B cell (primary cell): ENCODE data around the gene SCRN1. TPM values are rescaled to one million over a fixed set of nuclear protein-coding genes. Genes with fewer than 3 reads are reported as not detected.

Experiments used
- ATAC-seq: fragments of 200-7000 bp; cut with Tn5 transposase; one replicate; pipeline ENCODE4 v1.10.0; 2021; ENCODE audit warnings: low read depth, mild to moderate bottlenecking, moderate number of reproducible peaks, moderate library complexity
- CTCF ChIA-PET: fragments of 350-600 bp; sonication (Branson Sonifier 250); formaldehyde crosslinking; loops from one replicate; lab custom pipeline; 2021; ENCODE audit warnings: antibody characterized with exemption, inconsistent platforms; lab: Charles Lee
- POLR2A ChIA-PET: fragments of 350-600 bp; sonication (Branson Sonifier 250); formaldehyde crosslinking; loops from one replicate; lab custom pipeline; 2021; ENCODE audit warnings: antibody characterized with exemption; lab: Charles Lee
- DNase-seq: peaks from one replicate; pipeline ENCODE4 v3.0.0; 2013
- H2AFZ ChIP-seq: 2 replicates; pipeline ENCODE4 v1.6.1; 2012; ENCODE audit warnings: mild to moderate bottlenecking, low read depth, low read length; ENCODE audit not compliant: insufficient read depth, poor library complexity, severe bottlenecking
- H3K27ac ChIP-seq, 2 donors: 1 replicate in 1 of 2; 2 replicates in 1 of 2; pipeline ENCODE4 v1.5.1; 2012 to 2013; ENCODE audit warnings: low read length in 2 of 2, mild to moderate bottlenecking in 2 of 2, moderate library complexity in 1 of 2
- H3K27me3 ChIP-seq, 4 experiments: fragments of 200-600 bp in 1 of 4; sonication (generic) in 1 of 4; replicated peaks in 1 of 4; 1 replicate in 2 of 4; 2 replicates in 2 of 4; pipeline versions ENCODE4 v1.6.1 to v1.7.0; 2013 to 2016; ENCODE audit warnings: low read length in 3 of 4, mild to moderate bottlenecking in 2 of 4, mixed read lengths in 1 of 4, moderate library complexity in 1 of 4; ENCODE audit not compliant: insufficient read depth in 4 of 4, control insufficient read depth in 3 of 4; ENCODE audit errors: control extremely low read depth in 1 of 4
- H3K36me3 ChIP-seq, 2 experiments: replicated peaks in 1 of 2; 1 replicate in 1 of 2; 2 replicates in 1 of 2; pipeline versions ENCODE4 v1.6.1 to v1.7.1; 2013; ENCODE audit warnings: low read length in 1 of 2; ENCODE audit not compliant: insufficient read depth in 2 of 2, control insufficient read depth in 1 of 2; ENCODE audit errors: control extremely low read depth in 1 of 2, extremely low read depth in 1 of 2
- H3K4me1 ChIP-seq, 2 donors: fragments of 200-600 bp in 1 of 2; sonication (generic) in 1 of 2; 1 replicate in 1 of 2; 2 replicates in 1 of 2; pipeline versions ENCODE4 v1.5.1 to v1.6.1; 2013 to 2017; ENCODE audit warnings: low read length in 2 of 2; ENCODE audit not compliant: control insufficient read depth in 2 of 2, insufficient read depth in 2 of 2
- H3K4me2 ChIP-seq: replicated peaks from 2 replicates; pipeline ENCODE3; 2012; ENCODE audit warnings: mild to moderate bottlenecking, low read depth, low read length; ENCODE audit not compliant: poor library complexity, severe bottlenecking
- H3K4me3 ChIP-seq, 5 experiments: fragments of 200-600 bp in 1 of 5; sonication (generic) in 1 of 5; 1 replicate in 3 of 5; 2 replicates in 2 of 5; pipeline versions ENCODE4 v1.5.1 to v1.7.0; 2011 to 2016; ENCODE audit warnings: low read length in 4 of 5, mild to moderate bottlenecking in 4 of 5, low read depth in 2 of 5, control low read depth in 1 of 5, moderate library complexity in 1 of 5; ENCODE audit not compliant: insufficient read depth in 1 of 5; ENCODE audit errors: control extremely low read depth in 1 of 5, extremely low read depth in 1 of 5
- H3K79me2 ChIP-seq: fragments of 200-600 bp; sonication (generic); one replicate; pipeline ENCODE4 v1.6.0; 2016; ENCODE audit warnings: low read length; ENCODE audit not compliant: control insufficient read depth, insufficient read depth
- H3K9ac ChIP-seq: fragments of 200-600 bp; sonication (generic); 2 replicates; pipeline ENCODE4 v1.6.1; 2017; ENCODE audit warnings: mild to moderate bottlenecking, low read length, moderate library complexity
- H3K9me3 ChIP-seq, 3 donors: one replicate each; pipeline versions ENCODE4 v1.6.1 to v1.7.1; 2013; ENCODE audit warnings: low read length in 2 of 3; ENCODE audit not compliant: control insufficient read depth in 2 of 3, insufficient read depth in 1 of 3; ENCODE audit errors: control extremely low read depth in 1 of 3
- H4K20me1 ChIP-seq: 2 replicates; pipeline ENCODE4 v1.6.0; 2012; ENCODE audit warnings: mild to moderate bottlenecking, low read length; ENCODE audit not compliant: insufficient read depth, control insufficient read depth, poor library complexity, severe bottlenecking
- H3K27ac Mint-ChIP-seq: one replicate; pipeline ENCODE4 v1.8.0; 2021; ENCODE audit warnings: mixed read lengths
- H3K27me3 Mint-ChIP-seq: one replicate; pipeline ENCODE4 v1.8.0; 2021; ENCODE audit warnings: mixed read lengths
- H3K4me1 Mint-ChIP-seq: one replicate; pipeline ENCODE4 v1.8.0; 2021; ENCODE audit warnings: mixed read lengths
- H3K4me3 Mint-ChIP-seq: one replicate; pipeline ENCODE4 v1.8.0; 2021; ENCODE audit warnings: mixed read lengths
- H3K9me3 Mint-ChIP-seq: one replicate; pipeline ENCODE4 v1.8.0; 2022; ENCODE audit warnings: mixed read lengths; ENCODE audit not compliant: insufficient read depth
- EZH2 ChIP-seq: IDR thresholded peaks from 2 replicates; pipeline ENCODE4 v1.6.1; 2012; ENCODE audit warnings: borderline replicate concordance, low read depth, mild to moderate bottlenecking, moderate library complexity, low read length; ENCODE audit not compliant: insufficient read depth, poor library complexity, severe bottlenecking
- WGBS: methylation state at CpG from one replicate; pipeline ENCODE4 v1.1.5; 2013; ENCODE audit warnings: missing lambda C conversion rate; ENCODE audit not compliant: insufficient coverage; 5-methylcytosine and 5-hydroxymethylcytosine counted together
- intact Hi-C: fragments of 100-400 bp; cut with micrococcal nuclease; formaldehyde crosslinking; loops from one replicate; pipeline ENCODE4 v1.10.0; 2022
- polyA plus RNA-seq: library from polyadenylated mRNA; depleted of rRNA; stranded (reverse); fragments of >200 nt; gene quantifications from 2 replicates; pipeline ENCODE4 v1.2.3, GENCODE V29; 2012
- total RNA-seq, 2 donors: library from RNA; stranded (reverse); fragments of 120-200 nt in 1 of 2; gene quantifications; 1 replicate in 1 of 2; 2 replicates in 1 of 2; pipeline versions ENCODE4 v1.2.3 to v1.2.4, GENCODE V29; 2013 to 2022
- TF ChIP-seq, protein P1 (sequence below): fragments of 200-600 bp; IDR thresholded peaks from one replicate; pipeline ENCODE4 v1.8.0; 2022; ENCODE audit warnings: antibody characterized with exemption, mild to moderate bottlenecking

The SCRN1 gene
- total and polyA plus RNA-seq, 2 donors (not counting 1 experiment from before 2014, with no cell fraction given) = 16.6 to 66.6 TPM

DNA sequence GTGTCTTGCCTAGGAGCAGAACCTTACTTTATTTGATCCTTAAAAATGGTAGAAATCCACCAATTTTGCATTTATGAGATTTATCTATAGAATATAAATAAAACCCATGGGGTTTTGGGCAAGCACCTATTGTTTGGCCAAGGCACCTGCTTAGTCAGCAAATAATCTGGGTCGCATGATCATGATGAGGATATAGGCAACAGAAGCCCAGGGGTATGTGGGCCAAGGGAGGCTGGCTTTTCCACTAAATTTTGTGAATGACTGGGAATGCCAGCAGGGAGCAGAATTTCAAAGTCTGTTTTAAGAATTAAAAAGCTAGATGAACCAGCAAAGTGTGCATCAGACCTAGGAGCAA is 17.3 kb downstream of the SCRN1 start:
- no peak overlapping the region for H3K4me3 Mint-ChIP-seq
- no peaks in the 10 kb centered on the region for H3K27me3 ChIP-seq
- H2AFZ ChIP-seq = no peak overlapping the region
- ChIA-PET POLR2A (no interaction called here), CTCF (no interaction called here)
- peaks cover 3 to 8% of the 10 kb centered on the region in 2 experiments for H3K36me3 ChIP-seq
- no peak overlapping the region for H3K4me3 ChIP-seq
- no peaks in the 10 kb centered on the region for H3K27me3 Mint-ChIP-seq
- H3K9me3 ChIP-seq = no peaks in the 10 kb centered on the region
- ATAC-seq (no peak), DNase-seq (no peak)
- H3K4me1 Mint-ChIP-seq = peaks cover 36% of the 10 kb centered on the region
- H3K79me2 ChIP-seq = peaks cover 36% of the 10 kb centered on the region
- no peak overlapping the region for H3K27ac ChIP-seq
- no peak overlapping the region for H3K27ac Mint-ChIP-seq
- intact Hi-C loops = no loop called here
- H3K4me2 ChIP-seq = no peak overlapping the region
- no peak overlapping the region for H3K9ac ChIP-seq
- WGBS = 100% methylated on average over 1 of the region's 1 CpG
- peaks cover 52% of the 10 kb centered on the region for H4K20me1 ChIP-seq
- TF ChIP-seq EZH2 = no peak
- TF ChIP-seq, protein P1, sequence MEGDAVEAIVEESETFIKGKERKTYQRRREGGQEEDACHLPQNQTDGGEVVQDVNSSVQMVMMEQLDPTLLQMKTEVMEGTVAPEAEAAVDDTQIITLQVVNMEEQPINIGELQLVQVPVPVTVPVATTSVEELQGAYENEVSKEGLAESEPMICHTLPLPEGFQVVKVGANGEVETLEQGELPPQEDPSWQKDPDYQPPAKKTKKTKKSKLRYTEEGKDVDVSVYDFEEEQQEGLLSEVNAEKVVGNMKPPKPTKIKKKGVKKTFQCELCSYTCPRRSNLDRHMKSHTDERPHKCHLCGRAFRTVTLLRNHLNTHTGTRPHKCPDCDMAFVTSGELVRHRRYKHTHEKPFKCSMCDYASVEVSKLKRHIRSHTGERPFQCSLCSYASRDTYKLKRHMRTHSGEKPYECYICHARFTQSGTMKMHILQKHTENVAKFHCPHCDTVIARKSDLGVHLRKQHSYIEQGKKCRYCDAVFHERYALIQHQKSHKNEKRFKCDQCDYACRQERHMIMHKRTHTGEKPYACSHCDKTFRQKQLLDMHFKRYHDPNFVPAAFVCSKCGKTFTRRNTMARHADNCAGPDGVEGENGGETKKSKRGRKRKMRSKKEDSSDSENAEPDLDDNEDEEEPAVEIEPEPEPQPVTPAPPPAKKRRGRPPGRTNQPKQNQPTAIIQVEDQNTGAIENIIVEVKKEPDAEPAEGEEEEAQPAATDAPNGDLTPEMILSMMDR = no peak
- no peaks in the 10 kb centered on the region for H3K9me3 Mint-ChIP-seq
- no peaks in the 10 kb centered on the region for H3K4me1 ChIP-seq

DNA sequence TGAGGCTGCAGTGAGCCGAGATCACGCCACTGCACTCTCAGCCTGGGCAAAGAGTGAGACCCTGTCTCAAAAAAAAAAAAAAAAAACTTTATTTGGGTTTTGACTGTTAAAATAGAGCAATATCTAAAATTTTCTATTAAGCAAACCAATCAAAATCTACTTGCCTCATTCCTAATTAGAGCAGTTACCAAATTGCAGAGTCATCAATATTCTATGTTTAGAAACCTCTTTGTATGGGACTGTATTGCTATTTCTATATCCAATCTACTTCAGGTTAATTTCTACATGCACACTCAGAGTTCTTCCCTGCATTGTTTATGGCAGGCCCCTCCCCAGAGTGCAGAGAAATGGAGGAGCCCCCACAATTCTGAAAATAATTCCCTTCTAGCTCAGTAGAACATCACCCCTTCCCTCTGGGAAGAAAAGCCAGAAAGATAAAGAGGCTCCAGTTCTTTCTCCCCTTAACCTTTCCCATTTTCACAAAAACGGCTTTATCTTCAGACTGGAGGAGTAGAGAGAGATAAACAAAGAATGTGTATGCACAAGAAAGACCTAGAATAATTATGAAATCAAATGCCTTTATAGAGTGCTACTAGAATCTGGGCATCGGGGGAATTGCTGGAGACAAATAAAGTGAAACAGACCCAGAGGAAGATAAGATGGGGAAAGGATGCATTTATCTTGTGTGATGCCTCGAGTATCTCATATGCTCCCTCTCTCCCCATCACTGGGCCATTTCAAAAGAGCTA is 17.9 kb downstream of the SCRN1 start:
- no peak overlapping the region for H3K9ac ChIP-seq
- no CpG with 5 or more reads among the region's 5 CpGs for WGBS
- H2AFZ ChIP-seq = no peak overlapping the region
- TF ChIP-seq EZH2 = no peak
- TF ChIP-seq, protein P1 = no peak
- Mint-ChIP-seq H3K4me1 (peaks cover 33% of the 10 kb centered on the region), H3K27ac (no peak overlapping the region), H3K4me3 (no peak overlapping the region), H3K27me3 (no peaks in the 10 kb centered on the region), H3K9me3 (no peaks in the 10 kb centered on the region)
- ChIA-PET POLR2A (no interaction called here), CTCF (no interaction called here)
- H3K27me3 ChIP-seq = no peaks in the 10 kb centered on the region
- no peak overlapping the region for H3K4me2 ChIP-seq
- H3K9me3 ChIP-seq = no peaks in the 10 kb centered on the region
- H3K4me3 ChIP-seq = no peak overlapping the region
- no peak for DNase-seq
- H3K36me3 ChIP-seq = peaks cover 3 to 8% of the 10 kb centered on the region in 2 experiments
- peaks cover 36% of the 10 kb centered on the region for H3K79me2 ChIP-seq
- no peaks in the 10 kb centered on the region for H3K4me1 ChIP-seq
- intact Hi-C loops = no loop called here
- H4K20me1 ChIP-seq = peaks cover 52% of the 10 kb centered on the region
- no peak for ATAC-seq
- no peak overlapping the region for H3K27ac ChIP-seq
